HEK293T (cell line): Measurements from ENCODE around the gene LSM14B.

Source experiments
- ARNT ChIP-seq: fragments of 450-650 bp; IDR thresholded peaks from 2 replicates; pipeline ENCODE4 v1.6.1; 2017; ENCODE audit warnings: mild to moderate bottlenecking
- BHLHE40 ChIP-seq: fragments of 450-650 bp; IDR thresholded peaks from 2 replicates; pipeline ENCODE4 v1.6.1; 2016; ENCODE audit warnings: mild to moderate bottlenecking, moderate library complexity, borderline replicate concordance
- ELF4 ChIP-seq: fragments of 450-650 bp; IDR thresholded peaks from 2 replicates; pipeline ENCODE4 v1.6.1; 2017; ENCODE audit warnings: antibody characterized with exemption
- FOXA1 ChIP-seq: fragments of 450-650 bp; IDR thresholded peaks from 2 replicates; pipeline ENCODE4 v1.6.1; 2016; ENCODE audit warnings: mild to moderate bottlenecking
- FOXK2 ChIP-seq: fragments of 450-650 bp; IDR thresholded peaks from 2 replicates; pipeline ENCODE4 v1.6.1; 2016; ENCODE audit warnings: mild to moderate bottlenecking
- FOXM1 ChIP-seq: fragments of 450-650 bp; IDR thresholded peaks from 2 replicates; pipeline ENCODE4 v1.6.1; 2017; ENCODE audit warnings: mild to moderate bottlenecking, borderline replicate concordance
- HDGF ChIP-seq: fragments of 450-650 bp; IDR thresholded peaks from 2 replicates; pipeline ENCODE4 v1.6.1; 2017; ENCODE audit warnings: antibody characterized with exemption, borderline replicate concordance
- L3MBTL2 ChIP-seq: fragments of 450-650 bp; conservative IDR thresholded peaks from 2 replicates; pipeline ENCODE4 v1.6.1; 2016; ENCODE audit warnings: mild to moderate bottlenecking
- NFRKB ChIP-seq: fragments of 450-650 bp; IDR thresholded peaks from 2 replicates; pipeline ENCODE4 v1.6.1; 2016; ENCODE audit warnings: mild to moderate bottlenecking, moderate library complexity
- PKNOX1 ChIP-seq: fragments of 450-650 bp; IDR thresholded peaks from 2 replicates; pipeline ENCODE4 v1.6.1; 2016
- SP1 ChIP-seq: fragments of 450-650 bp; IDR thresholded peaks from 2 replicates; pipeline ENCODE4 v1.6.1; 2017
- SUZ12 ChIP-seq: fragments of 450-650 bp; IDR thresholded peaks from 2 replicates; pipeline ENCODE4 v1.6.1; 2016; ENCODE audit warnings: mild to moderate bottlenecking
- TARDBP ChIP-seq: fragments of 450-650 bp; IDR thresholded peaks from 2 replicates; pipeline ENCODE4 v1.6.1; 2016
- ZNF384 ChIP-seq: fragments of 450-650 bp; IDR thresholded peaks from 2 replicates; pipeline ENCODE4 v1.6.1; 2016

- TF ChIP-seq BHLHE40 (no peak), PKNOX1 (no peak), TARDBP (no peak), SP1 (no peak), ELF4 (no peak), FOXM1 (no peak), ARNT (no peak), FOXA1 (no peak), NFRKB (no peak), L3MBTL2 (no peak), FOXK2 (no peak), HDGF (no peak), SUZ12 (no peak), ZNF384 (no peak)
Observed at GRCh38 chr20:62122654-62123449, 577 bp downstream of the LSM14B start.
